Loucy (cell line): ENCODE measurements around the gene JPH2.

Experiments
- CTCF ChIP-seq: fragments of 200-600 bp; sonication (generic); conservative IDR thresholded peaks from 2 replicates; pipeline ENCODE4 v1.5.1; 2014; ENCODE audit warnings: mild to moderate bottlenecking, antibody characterized with exemption, low read length
- EZH2phosphoT487 ChIP-seq: fragments of 200-600 bp; IDR thresholded peaks from 2 replicates; pipeline ENCODE4 v1.6.1; 2018; ENCODE audit warnings: antibody characterized with exemption, mild to moderate bottlenecking, moderate library complexity, borderline replicate concordance

DNA sequence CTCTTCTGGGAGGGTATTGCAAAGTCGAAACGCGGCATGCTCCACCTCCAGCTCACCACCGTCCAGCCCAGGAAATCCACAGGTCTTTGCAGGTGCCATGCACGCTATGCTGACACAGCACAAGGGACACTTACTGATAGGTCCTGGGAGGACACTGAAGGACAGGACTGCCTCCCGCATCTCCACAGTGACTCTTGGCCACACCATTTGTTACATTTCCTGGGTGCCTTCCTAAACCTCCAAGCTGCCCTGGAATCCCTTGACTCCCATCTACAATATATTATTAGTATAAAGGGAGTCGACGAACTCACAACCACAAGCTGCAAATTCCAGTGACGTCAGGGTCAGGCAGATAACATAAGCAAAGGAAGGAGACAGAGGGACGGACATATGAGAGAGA, 106.9 kb downstream of the JPH2 start:
- TF ChIP-seq CTCF (no peak), EZH2phosphoT487 (no peak)
